NCI-H2227 (cell line): ENCODE data around the gene CNPY3.
"Not testable (repeated sequence)": the region's sequence is repeated elsewhere in the genome, so short reads cannot be mapped to it uniquely, and the experiment has no call there.

Experiments used
- DNase-seq: peaks from one replicate; lab custom pipeline; 2025; ENCODE audit not compliant: unreplicated experiment; lab: John Stamatoyannopoulos, UW

The CNPY3 gene

DNA sequence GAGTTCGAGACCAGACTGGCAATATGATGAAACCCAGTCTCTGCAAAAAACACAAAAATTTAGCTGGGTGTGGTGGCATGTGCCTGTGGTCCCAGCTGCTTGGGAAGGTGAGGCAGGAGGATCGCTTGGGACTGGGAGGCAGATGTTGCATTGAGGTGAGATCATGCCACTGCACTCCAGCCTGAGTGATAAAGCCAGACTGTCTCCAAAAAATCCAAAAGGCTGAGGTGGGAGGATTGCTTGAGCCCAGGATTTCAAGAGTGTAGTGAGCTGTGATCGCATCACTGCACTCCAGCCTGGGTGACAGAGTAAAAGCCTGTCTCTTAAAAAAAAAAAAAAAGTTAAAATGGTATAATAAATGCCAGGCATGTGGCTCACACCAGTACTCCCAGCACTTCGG, 14.7 kb upstream of the CNPY3 start:
- no peak for DNase-seq

DNA sequence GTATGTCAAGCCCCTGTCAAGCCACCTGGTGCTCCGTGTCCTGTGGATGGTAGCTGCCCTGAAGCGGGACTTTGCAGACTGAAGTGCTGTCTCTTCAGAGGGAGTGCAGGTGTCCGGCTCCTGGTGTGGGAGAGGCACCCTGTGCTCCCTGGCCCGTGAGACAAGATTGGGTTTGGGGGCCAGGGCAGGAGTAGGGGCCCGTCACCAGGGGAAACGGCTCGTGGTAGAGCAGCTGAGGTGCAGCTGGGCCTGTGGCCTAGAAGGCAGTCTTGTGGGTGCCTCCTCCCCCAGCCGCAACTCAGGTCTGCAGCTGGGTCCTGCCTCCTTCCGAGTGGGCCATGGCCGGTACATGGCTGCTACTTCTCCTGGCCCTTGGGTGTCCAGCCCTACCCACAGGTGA, 13.5 kb upstream of the CNPY3 start, which contains the start of gene PTCRA:
Gene PTCRA, plus strand, starts transcription at position 322 of the 400 bp plus-strand sequence. Its CDS starts 17 bp downstream, at position 339.
- no peak for DNase-seq

DNA sequence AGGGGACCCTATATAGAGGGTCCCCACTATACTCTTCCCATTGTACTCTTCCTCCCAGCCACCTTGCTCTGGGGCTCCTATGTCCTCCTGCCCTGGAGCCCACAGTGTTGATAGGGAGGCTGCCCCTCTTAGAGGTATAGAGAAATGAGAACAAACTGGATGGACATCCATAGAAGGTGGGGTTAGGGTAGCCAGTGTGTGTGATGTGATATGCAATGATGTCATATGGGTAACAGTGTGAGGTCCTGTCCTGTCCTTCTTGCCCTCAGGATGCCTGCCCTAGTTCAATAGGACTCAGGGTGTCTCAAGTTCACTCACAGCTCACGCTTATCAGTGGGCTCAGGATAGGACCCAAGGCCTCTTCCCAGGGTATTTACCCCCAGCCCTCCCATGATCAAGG, 13.0 kb upstream of the CNPY3 start:
- no peak for DNase-seq

DNA sequence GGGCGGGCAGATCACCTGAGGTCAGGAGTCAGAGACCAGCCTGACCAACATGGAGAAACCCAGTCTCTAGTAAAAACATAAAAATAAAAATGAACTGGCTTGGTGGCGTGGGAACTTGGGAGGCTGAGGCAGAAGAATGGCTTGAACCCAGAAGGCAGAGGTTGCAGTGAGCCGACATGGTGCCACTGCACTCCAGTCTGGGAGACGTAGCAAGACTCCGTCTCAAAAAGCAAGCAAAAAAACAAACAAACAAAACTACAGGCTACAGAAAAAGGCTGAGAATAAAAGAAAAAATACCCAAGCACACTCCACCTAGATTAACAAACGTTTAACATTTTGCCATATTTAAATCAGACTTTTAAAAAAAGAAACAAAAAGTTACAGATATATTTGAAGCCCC, 7.5 kb upstream of the CNPY3 start:
- DNase-seq = no peak

DNA sequence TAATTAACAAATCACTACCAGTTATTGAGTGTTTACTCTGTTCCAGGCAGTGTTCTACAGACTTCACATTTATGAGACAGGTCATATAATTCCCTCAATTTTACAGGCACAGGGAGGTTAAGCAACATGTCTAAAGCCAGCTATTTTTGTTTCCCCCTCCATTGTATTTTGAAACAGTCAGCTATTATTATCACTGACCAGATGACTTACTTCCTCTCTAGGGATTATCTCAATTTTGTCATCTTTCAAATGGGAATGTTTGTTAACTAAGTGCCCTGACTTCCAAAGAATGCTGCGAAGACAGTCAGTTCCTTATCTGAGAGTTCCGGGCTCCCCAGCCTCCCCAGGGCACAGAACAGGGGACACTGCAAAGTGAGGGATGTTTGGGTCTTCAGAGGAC, 5.6 kb upstream of the CNPY3 start:
- no peak for DNase-seq

DNA sequence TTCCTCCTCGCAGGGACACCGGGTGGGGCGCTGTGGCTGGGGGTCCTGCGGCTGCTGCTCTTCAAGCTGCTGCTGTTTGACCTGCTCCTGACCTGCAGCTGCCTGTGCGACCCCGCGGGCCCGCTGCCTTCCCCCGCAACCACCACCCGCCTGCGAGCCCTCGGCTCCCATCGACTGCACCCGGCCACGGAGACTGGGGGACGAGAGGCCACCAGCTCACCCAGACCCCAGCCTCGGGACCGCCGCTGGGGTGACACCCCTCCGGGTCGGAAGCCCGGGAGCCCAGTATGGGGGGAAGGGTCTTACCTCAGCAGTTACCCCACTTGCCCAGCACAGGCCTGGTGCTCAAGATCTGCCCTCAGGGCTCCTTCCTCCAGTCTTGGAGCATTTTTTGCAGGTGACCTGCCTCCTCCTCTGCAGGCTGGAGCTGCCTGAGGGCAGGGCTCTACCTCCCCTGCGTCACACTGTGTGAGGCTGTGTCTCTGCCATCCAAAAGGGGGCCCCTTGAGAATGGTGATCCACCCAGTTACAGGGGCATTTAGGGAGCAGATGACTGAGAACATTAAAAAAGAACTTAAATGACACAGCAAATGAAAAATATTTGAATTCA, 3.9 kb upstream of the CNPY3 start:
- DNase-seq = no peak

DNA sequence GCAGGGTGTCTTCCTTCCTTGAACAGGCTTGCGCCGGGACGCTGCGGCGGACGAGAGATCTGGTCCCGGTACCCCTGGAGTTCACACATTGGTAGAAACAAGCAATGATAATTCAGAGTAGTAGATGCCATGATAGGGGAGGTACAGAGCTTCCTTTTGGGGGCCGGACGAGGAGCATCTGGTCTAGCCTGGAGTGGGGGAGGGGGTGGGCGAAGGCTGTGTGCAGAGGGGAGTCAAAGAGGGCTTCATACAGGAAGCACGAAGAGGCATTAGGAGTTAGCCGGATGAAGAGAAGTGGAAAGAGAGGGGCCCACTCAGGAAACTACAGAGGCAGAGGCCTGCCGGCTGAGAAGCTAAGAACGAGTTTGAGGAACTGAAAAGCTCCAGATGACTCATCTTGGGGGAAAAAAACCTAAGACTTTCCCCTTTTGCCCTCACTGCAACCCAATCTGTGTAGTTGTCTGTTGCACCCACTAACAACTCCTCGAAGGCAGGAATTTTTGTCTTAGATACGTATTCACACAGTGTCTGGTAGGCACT, 611 bp downstream of the CNPY3 start:
- no peak for DNase-seq

DNA sequence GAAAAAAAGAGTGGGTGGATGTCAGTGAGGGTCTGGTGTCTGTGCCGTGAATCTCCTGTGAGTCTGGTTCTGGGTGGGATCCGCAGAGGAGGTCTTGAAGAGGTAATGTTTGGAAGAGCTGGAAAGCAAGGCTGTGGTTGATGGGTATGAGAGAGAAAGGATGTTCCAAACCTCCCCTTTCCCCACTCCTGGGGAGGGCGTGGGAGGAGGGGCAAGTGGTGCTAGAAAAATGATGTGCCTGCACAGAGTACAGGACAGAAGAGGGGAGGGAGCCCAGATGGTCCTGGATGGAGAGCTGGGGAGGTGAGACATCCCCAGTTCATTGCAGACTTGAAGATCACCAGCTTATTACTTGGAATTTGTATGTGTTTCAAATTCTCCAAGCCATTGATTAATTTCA, 3.1 kb downstream of the CNPY3 start:
- no peak for DNase-seq

DNA sequence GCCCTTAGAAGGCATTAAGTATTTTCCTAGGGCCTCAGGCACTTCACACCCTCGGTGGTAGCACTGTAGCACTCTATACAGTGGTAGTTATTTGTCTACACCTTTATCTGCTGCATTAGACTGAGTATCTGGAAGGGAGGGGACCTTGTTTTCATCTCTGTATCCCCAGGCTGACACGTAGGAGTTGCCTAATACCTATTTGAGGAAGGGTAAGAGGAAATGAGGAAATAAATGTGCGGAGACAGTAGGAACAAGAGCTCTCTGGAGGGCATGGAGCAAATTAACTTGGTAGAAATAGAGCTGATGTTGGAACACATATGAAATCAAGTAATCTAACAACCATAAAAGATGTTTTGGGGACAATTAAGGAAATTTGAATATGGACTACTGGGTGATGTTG, 3.9 kb downstream of the CNPY3 start:
- DNase-seq = no peak

DNA sequence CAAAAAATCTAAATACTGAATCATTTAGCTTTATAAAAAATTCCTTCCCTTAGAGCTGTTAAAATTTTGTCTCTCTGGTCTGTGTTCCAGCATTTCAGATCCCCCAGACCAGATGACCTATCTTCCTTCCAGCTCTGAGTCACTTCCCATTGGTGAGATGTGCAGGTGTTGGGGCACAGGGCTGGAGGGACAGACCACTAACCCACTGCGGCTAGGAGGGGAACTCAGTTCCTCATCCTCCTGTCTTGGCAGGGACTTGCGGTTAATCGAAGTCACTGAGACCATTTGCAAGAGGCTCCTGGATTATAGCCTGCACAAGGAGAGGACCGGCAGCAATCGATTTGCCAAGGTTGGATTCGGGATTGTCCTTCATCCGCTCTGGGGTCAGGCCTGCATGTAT, 6.0 kb downstream of the CNPY3 start:
- no peak for DNase-seq

DNA sequence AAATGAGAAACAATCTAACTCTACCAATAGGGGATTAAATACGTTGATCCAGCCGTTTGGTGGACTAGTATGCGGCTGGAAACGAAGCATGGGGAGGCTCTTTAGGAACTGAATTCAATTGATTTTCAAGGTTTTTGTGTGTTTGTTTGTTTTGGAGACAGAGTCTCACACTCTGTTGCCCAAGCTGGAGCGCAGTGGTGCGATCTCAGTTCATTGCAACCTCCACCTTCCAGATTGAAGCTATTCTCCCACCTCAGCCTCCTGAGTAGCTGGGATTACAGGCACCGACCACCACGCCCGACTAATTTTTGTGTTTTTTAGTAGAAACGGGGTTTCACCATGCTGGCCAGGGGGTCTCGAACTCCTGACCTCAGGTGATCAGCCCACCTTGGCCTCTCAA, 7.1 kb downstream of the CNPY3 start:
- no peak for DNase-seq

DNA sequence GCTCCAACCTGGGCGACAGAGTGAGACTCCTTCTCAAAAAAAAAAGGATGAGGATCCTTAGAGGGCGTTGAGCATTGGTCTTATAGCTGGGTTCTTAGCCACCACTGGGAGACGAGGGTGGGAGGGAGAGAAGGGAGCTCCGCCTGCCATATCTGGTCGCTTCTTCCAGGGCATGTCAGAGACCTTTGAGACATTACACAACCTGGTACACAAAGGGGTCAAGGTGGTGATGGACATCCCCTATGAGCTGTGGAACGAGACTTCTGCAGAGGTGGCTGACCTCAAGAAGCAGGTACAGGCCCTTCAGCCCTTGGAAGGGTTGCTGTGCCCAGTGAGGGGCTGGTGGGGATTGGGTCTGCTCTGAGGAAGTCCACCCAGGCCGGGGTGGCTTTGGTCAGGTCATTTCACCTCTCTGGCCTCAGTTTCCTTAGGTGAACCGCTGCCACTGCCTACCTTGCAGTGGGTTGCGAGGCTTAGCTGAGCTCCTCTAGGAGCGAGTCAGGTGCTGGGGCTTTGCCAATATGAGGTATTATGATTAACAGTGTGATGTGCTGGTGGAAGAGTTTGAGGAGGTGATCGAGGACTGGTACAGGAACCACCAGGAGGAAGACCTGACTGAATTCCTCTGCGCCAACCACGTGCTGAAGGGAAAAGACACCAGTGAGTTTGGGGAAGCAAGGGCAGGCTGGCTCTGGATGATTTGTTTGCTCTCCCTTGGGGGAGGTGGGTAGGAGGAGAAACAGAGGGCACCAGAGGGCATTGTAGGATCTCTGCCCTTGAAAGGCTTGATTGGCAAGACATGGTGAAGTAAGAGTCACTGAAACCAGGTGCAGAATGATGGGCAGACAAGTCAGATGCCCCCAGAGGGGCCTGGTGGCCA, 8.5 kb downstream of the CNPY3 start:
- DNase-seq = no peak

DNA sequence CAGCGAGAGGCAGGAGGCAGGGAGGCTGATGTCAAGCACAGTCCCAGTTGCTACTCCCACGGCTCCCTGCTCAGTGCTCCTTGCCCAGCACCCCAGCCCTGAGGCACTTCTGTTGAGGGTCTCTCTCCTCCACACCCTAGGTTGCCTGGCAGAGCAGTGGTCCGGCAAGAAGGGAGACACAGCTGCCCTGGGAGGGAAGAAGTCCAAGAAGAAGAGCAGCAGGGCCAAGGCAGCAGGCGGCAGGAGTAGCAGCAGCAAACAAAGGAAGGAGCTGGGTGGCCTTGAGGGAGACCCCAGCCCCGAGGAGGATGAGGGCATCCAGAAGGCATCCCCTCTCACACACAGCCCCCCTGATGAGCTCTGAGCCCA, 9.1 kb downstream of the CNPY3 start:
- DNase-seq = no peak

DNA sequence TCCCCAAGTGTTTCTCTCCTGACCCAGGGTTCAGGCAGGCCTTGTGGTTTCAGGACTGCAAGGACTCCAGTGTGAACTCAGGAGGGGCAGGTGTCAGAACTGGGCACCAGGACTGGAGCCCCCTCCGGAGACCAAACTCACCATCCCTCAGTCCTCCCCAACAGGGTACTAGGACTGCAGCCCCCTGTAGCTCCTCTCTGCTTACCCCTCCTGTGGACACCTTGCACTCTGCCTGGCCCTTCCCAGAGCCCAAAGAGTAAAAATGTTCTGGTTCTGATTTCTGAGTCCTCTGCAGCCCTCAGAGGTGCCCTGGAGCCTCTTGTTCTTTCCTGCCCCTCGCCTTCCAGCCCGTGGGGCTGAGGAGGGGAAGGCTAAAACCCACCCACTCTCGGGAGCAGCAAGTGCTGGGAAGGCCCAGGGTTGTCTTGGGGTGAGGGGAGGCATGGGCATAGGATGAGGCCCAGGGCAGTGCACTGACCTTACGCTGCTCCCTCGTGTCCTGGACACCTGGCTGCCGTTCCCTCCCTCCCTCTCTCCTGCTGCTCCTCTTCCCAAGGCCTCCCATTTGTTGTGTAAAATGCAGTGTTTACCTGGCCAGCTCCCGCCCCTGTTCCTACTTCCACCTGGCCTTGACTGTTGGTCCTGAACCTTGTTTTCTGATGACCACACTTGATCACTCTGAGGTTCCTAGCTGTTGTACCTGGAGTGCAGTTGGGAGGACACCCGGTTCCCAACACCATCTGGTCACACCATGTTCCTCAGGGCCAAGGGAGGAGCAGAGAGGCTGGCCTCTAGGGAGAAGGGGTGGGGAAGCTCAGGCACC, 9.9 kb downstream of the CNPY3 start:
- DNase-seq = no peak

DNA sequence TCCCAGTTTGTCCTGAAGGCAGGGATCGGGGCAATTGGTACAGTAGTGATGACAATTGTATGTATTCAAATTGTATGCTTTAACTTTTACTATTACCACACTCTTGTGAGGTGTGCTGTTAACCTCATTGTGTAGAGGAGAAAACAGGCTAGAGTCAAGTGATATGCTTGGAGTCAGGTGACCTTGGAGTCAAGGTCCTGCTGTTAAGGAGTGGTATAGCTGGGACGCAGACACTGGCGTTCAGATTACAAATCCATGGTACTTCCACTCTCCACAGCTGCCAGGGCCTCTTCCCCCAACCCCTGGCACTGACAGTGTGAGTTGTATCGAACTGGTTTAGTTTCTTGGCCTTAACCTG, 10.5 kb downstream of the CNPY3 start:
- DNase-seq = no peak

DNA sequence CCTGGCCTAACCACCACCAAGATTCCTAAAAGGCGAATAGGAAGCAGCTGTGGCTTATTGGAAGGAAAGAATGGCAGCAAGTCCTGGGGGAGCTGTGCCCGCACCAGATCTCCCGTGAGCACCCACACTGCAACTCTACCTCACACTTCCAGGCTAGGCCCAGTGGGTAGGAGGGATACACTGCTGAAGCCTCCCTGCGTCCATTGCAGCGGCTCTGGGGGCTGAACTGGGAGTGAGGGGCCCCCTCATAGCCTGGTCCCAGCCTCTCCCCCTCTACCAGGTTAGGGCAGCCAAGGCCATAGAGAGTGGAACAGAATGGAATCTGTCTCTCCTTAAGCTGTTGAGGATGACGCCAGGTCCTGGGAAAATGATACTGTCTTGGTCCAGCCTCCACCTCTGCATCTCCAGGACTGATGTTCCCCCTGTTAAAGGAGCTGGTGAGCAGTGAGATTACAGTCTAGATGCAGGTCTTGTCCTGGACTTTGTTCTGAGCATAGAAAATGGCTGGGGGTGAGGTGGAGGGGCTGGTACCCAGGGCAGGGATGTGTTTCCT, 11.3 kb downstream of the CNPY3 start:
- no peak for DNase-seq

DNA sequence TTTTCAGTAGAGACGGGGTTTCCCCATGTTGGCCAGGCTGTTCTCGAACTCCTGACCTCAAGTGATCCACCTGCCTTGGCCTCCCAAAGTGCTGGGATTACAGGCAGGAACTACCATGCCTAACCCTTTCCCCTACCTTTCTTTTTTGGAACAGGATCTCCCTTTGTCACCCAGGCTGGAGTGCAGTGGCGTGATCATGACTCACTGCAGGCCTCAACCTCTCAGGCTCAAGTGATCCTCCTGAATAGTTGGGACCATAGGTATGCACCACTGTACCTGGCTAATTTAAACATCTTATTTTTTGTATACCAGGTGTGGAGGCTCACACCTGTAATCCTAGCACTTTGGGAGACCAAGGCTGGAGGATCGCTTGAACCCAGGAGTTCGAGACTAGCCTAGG, 12.1 kb downstream of the CNPY3 start:
- not testable (repeated sequence) for DNase-seq

DNA sequence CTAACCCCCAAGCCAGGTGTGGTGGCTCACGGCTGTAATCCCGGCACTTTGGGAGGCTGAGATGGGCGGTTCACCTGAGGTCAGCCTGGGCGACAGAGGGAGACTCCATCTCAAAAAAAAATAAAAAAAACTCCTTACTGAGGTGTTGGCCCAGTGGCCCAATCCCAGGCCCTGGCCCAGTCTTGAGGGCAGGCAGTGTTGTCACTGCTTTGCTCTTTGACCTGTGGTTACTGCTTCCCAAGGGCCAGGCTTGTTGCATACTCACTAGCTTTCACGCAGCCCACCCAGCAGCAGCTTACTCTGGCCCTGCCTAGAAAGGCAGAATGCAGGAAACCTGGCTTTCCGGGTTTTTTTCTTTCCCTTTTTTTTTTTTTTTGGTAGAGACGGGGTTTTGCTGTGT, 13.2 kb downstream of the CNPY3 start:
- no peak for DNase-seq

DNA sequence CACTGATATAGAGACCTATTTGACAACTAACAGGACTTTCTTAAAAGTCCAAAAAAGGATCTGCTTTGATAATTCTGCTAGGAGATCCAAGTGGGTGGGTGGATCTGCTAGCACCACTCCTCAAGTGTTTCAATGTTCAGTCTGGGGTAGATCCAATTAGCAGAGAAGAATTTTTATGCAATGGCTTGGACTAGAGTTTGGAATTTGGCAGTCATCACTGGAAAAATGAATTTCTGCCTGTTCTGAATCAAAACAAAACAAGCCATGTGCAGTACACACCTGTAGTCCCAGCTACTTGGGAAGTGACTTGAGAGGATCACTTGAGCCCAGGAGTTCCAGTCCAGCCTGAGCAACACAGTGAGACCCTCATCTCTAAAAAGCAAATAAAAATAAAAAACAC, 18.7 kb downstream of the CNPY3 start:
- DNase-seq = no peak

DNA sequence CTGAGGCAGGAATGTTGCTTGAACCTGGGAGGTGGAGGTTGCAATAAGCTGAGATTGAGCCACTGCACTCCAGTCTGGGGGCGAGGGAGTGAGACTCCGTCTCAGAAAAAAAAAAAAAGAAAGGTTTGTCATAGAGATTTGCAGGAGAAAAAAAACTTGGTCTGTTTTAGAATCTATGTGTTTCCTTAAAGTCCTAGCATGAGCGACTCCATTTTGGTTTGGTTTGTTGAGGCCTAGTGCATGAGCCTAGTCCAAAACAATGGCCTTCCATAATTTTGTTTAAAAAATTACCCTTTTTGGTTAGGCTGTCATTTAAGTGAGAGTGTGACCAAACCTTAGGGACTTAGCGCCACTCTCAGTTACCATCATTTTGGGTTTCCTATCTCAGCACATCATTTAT, 23.1 kb downstream of the CNPY3 start:
- DNase-seq = no peak

DNA sequence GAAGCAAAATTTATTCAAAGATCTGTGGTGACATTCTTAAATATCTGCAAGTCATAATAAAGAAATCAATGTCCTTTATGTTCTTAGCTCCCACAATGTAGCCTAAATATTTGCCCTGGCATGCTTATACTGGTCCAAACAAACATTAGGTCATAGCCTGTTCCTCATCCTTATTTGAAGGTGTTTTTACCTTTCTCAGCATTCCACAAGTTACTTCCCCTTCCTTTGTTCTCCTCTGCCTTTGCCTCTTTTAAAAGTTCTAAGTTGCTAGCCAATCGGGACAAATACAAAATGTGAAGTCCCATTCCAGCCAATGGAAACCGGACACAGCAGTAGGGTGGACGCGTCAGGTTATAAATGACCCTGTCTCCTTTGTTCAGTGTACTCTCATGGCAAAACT, 25.1 kb downstream of the CNPY3 start:
- DNase-seq = not testable (repeated sequence)
